DND-41 (cell line): ENCODE data around the gene CASKIN2.

Experiments
- ATAC-seq: fragments of 200-7000 bp; cut with Tn5 transposase; 3 replicates; pipeline ENCODE4 v1.9.1; 2021; ENCODE audit warnings: low read depth; ENCODE audit not compliant: insufficient read depth
- DNase-seq: peaks from one replicate; pipeline ENCODE4 v3.0.0-alpha.2; 2020
- H2AFZ ChIP-seq: 2 replicates; pipeline ENCODE4 v1.6.0; 2012; ENCODE audit warnings: low read depth, low read length
- H3K27ac ChIP-seq: 2 replicates; pipeline ENCODE4 v1.5.1; 2012; ENCODE audit warnings: low read length, inconsistent platforms
- H3K27me3 ChIP-seq: fragments of 200-600 bp; sonication (generic); 2 replicates; pipeline ENCODE4 v1.6.0; 2012; ENCODE audit warnings: low read length, mild to moderate bottlenecking, inconsistent platforms; ENCODE audit not compliant: insufficient read depth, poor library complexity
- H3K36me3 ChIP-seq: 2 replicates; pipeline ENCODE4 v1.5.1; 2012; ENCODE audit warnings: low read length, inconsistent platforms; ENCODE audit not compliant: insufficient read depth
- H3K4me1 ChIP-seq: 2 replicates; pipeline ENCODE4 v1.5.1; 2012; ENCODE audit warnings: mild to moderate bottlenecking, low read length; ENCODE audit not compliant: insufficient read depth
- H3K4me2 ChIP-seq: 2 replicates; pipeline ENCODE4 v1.6.0; 2012; ENCODE audit warnings: mild to moderate bottlenecking, moderate library complexity, low read length, inconsistent platforms; ENCODE audit not compliant: insufficient read depth
- H3K4me3 ChIP-seq, 2 experiments: fragments of 200-600 bp in 1 of 2; shearing (Covaris generic) in 1 of 2; 2 replicates each; pipeline ENCODE4 v1.5.1; 2012 to 2016; ENCODE audit warnings: inconsistent platforms in 2 of 2, low read length in 2 of 2, mild to moderate bottlenecking in 2 of 2, low read depth in 1 of 2, moderate library complexity in 1 of 2
- H3K79me2 ChIP-seq: 2 replicates; pipeline ENCODE4 v1.6.0; 2012; ENCODE audit warnings: low read length, inconsistent platforms; ENCODE audit not compliant: insufficient read depth
- H3K9ac ChIP-seq: 2 replicates; pipeline ENCODE4 v1.6.0; 2012; ENCODE audit warnings: low read depth, mild to moderate bottlenecking, inconsistent platforms, low read length, moderate library complexity
- H3K9me3 ChIP-seq: 2 replicates; pipeline ENCODE4 v1.5.1; 2012; ENCODE audit warnings: low read length, moderate library complexity, mild to moderate bottlenecking, inconsistent platforms; ENCODE audit not compliant: insufficient read depth, severe bottlenecking
- H4K20me1 ChIP-seq: 2 replicates; pipeline ENCODE4 v1.6.0; 2012; ENCODE audit warnings: low read length; ENCODE audit not compliant: insufficient read depth
- EZH2 ChIP-seq: IDR thresholded peaks from 3 replicates; pipeline ENCODE4 v1.6.1; 2012; ENCODE audit warnings: borderline replicate concordance, low read depth, mild to moderate bottlenecking, moderate library complexity, low read length, inconsistent platforms; ENCODE audit not compliant: severe bottlenecking
- TF ChIP-seq, protein P1 (sequence below): IDR thresholded peaks from 2 replicates; pipeline ENCODE4 v1.5.1; 2012; ENCODE audit warnings: borderline replicate concordance, low read length, moderate library complexity, mild to moderate bottlenecking; ENCODE audit not compliant: poor library complexity, severe bottlenecking; ENCODE audit errors: extremely low read depth

The CASKIN2 gene

DNA sequence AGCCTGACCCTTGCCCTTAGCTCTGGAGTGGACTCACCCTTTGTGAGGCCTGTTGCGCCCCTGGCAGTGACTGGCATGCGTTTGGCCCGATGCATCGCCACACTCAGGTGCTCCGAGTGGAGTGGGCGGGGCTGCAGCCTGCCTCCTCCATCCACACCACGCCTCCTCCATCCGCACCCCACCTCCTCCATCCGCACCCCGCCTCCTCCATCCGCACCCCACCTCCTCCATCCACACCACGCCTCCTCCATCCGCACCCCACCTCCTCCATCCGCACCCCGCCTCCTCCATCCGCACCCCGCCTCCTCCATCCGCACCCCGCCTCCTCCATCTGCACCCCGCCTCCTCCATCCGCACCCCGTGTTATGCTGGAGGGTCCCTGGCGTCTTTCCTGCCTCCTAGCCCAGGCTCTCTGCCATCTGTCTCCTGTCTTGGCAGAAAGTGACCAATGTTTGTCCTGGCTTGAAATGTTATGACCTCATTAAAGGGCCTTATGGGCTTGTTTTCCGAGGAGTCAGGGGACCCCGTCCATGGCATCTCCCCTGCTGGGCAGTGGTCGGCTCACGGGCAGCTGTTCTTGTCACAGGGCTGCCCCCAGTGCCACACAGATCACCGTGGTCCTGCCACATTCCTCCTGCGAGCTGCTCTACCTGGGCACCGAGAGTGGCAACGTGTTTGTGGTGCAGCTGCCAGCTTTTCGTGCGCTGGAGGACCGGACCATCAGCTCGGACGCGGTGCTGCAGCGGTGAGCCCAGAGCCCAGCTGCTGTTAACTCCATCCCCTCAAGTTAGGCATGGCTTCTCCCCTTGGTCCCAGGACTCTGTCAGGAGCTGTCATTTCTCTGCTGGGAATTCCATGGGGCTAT, 43.6 kb upstream of the CASKIN2 start:
- H3K9me3 ChIP-seq, result no peaks in the 10 kb centered on the region
- no peaks in the 10 kb centered on the region for H4K20me1 ChIP-seq
- H3K27me3 ChIP-seq, result no peaks in the 10 kb centered on the region
- H3K4me2 ChIP-seq, result no peak overlapping the region
- TF ChIP-seq, protein P1, sequence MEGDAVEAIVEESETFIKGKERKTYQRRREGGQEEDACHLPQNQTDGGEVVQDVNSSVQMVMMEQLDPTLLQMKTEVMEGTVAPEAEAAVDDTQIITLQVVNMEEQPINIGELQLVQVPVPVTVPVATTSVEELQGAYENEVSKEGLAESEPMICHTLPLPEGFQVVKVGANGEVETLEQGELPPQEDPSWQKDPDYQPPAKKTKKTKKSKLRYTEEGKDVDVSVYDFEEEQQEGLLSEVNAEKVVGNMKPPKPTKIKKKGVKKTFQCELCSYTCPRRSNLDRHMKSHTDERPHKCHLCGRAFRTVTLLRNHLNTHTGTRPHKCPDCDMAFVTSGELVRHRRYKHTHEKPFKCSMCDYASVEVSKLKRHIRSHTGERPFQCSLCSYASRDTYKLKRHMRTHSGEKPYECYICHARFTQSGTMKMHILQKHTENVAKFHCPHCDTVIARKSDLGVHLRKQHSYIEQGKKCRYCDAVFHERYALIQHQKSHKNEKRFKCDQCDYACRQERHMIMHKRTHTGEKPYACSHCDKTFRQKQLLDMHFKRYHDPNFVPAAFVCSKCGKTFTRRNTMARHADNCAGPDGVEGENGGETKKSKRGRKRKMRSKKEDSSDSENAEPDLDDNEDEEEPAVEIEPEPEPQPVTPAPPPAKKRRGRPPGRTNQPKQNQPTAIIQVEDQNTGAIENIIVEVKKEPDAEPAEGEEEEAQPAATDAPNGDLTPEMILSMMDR, result no peak
- no peak for TF ChIP-seq EZH2
- DNase-seq (no peak), ATAC-seq (no peak)
- no peaks in the 10 kb centered on the region for H3K4me1 ChIP-seq
- no peak overlapping the region for H3K27ac ChIP-seq
- no peaks in the 10 kb centered on the region for H3K79me2 ChIP-seq
- no peak overlapping the region for H2AFZ ChIP-seq
- H3K36me3 ChIP-seq, result no peaks in the 10 kb centered on the region
- no peak overlapping the region for H3K4me3 ChIP-seq
- H3K9ac ChIP-seq, result no peak overlapping the region

DNA sequence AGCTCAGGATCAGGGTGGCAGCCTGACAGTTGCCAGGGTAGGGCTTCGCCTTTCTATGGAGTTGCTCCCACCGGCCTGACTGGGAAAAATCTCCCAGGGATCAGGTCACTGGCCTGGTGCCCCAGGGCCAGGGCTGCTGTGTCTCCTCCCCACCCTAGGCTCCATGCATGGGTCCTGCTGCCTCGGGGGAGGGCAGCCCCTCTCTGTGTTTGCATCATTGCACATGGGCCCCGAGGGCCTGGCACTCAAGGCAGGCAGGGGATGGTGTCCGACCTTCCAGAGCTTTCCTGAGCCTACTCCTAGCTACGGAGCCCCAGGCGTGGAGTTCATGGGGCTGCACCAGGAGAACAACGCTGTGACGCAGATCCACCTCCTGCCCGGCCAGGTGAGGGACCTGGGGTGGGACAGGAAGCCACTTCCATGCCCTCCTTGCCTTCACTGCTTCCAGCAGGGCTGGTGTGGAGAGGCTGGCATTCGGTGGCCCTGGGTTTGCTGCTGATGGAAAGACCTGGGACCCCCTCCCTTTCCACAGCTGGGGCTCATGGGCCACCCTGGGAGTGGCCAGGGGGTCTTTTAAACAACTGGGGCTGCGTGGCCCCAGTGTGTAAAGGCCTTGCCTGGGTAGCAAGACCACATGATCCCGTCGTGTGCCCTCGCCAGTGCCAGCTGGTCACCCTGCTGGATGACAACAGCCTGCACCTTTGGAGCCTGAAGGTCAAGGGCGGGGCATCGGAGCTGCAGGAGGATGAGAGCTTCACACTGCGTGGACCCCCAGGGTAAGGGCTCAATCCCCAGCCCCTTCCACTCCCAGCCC, 42.7 kb upstream of the CASKIN2 start:
- Histone ChIP-seq H3K36me3 (no peaks in the 10 kb centered on the region), H3K9ac (no peak overlapping the region), H3K4me1 (no peaks in the 10 kb centered on the region), H3K4me2 (no peak overlapping the region), H2AFZ (no peak overlapping the region), H3K9me3 (no peaks in the 10 kb centered on the region), H4K20me1 (no peaks in the 10 kb centered on the region), H3K27ac (no peak overlapping the region), H3K4me3 (no peak overlapping the region), H3K27me3 (no peaks in the 10 kb centered on the region), H3K79me2 (no peaks in the 10 kb centered on the region)
- DNase-seq (no peak), ATAC-seq (no peak)
- TF ChIP-seq, protein P1, result no peak
- TF ChIP-seq EZH2, result no peak

DNA sequence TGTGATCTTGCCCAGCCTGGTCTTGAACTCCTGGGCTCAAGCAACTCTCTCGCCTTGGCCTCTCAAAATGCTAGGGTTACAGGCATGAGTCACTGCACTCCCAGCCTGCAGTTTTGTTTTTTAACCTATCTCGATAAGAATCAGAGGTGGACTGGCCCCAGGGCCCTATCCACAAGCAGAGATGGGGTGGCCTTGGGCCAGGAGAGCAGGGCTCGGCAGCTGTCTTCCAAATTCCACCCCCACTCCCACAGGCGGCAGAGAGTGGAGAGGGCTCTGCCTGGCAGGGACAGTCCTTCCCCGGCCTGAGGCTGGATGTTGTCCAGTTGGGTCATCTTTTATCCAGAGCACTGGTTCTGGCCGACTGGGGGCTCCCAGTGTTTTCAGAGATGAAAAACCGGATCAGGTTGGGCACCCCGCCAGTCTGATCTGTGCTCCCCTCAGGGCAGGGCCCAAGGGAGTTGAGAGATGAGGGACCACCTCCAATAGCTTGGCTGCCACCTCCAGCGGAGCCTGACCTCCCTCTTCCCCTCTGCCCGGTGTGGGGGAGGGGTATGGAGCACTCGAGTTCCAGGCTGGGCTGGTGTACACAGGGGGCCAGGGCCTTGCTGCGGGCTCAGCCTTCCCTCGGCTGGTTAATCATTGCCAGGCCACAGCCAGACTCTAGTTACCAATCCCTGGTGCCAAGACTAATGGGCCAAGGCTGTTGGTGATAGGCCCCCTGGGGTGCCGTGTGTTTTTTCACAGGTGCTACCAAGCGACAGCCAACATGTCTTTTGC, 41.9 kb upstream of the CASKIN2 start:
- Histone ChIP-seq H3K4me2 (no peak overlapping the region), H3K27me3 (no peaks in the 10 kb centered on the region), H3K79me2 (no peaks in the 10 kb centered on the region), H3K9ac (no peak overlapping the region), H3K9me3 (no peaks in the 10 kb centered on the region), H3K36me3 (no peaks in the 10 kb centered on the region), H3K4me1 (no peaks in the 10 kb centered on the region), H3K27ac (no peak overlapping the region), H2AFZ (no peak overlapping the region), H4K20me1 (no peaks in the 10 kb centered on the region), H3K4me3 (no peak overlapping the region)
- ATAC-seq (no peak), DNase-seq (no peak)
- TF ChIP-seq, protein P1, result no peak
- TF ChIP-seq EZH2, result no peak
